Cerebellar cortex (tissue), 1 donor: Measurements from ENCODE around the gene CNTN4.

Experiments used
- DNase-seq: peaks from one replicate; pipeline ENCODE4 v3.0.0-alpha.2; 2015; ENCODE audit warnings: low spot score

Gene CNTN4

GRCh38 chr3:3105815-3106214 lies 1007.1 kb downstream of the CNTN4 start:
- no peak for DNase-seq

- no peak for DNase-seq
Observed at GRCh38 chr3:3107181-3107580, 1008.5 kb downstream of the CNTN4 start.
